ENCODE results near the gene STXBP6.

- TF ChIP-seq POLR2AphosphoS5 (IDR thresholded peaks at IDR 0.05; ENCODE audit: low read depth, low read length) (no peak), TAF1 (IDR thresholded peaks at IDR 0.05; ENCODE audit: borderline replicate concordance, insufficient read depth, low read length) (no peak)
Observed at GRCh38 chr14:24874514-24875202, 175.3 kb downstream of the STXBP6 start.
